Neural cell (in vitro differentiated cells): ENCODE results near the gene ANG.

Source experiments
- EZH2 ChIP-seq: fragments of 200-600, 300-800 bp; shearing (Covaris generic), sonication (generic); IDR thresholded peaks from 2 replicates; pipeline ENCODE4 v1.6.1; 2014; ENCODE audit warnings: antibody characterized with exemption, low read length, borderline replicate concordance, mild to moderate bottlenecking; ENCODE audit not compliant: insufficient read depth, poor library complexity, severe bottlenecking
- MXI1 ChIP-seq: fragments of 450-650 bp; conservative IDR thresholded peaks from 2 replicates; pipeline ENCODE4 v1.6.1; 2014; ENCODE audit warnings: antibody characterized with exemption, mild to moderate bottlenecking; ENCODE audit not compliant: poor library complexity, severe bottlenecking
- RAD21 ChIP-seq: fragments of 450-650 bp; conservative IDR thresholded peaks from 2 replicates; pipeline ENCODE4 v1.6.1; 2014; ENCODE audit warnings: antibody characterized with exemption, mild to moderate bottlenecking, moderate library complexity
- TAF1 ChIP-seq: IDR thresholded peaks from 2 replicates; pipeline ENCODE4 v1.6.1; 2012; ENCODE audit warnings: low read depth
- TF ChIP-seq, protein P1 (sequence below): fragments of 450-650 bp; IDR thresholded peaks from 2 replicates; pipeline ENCODE4 v1.5.1; 2014; ENCODE audit warnings: antibody characterized with exemption, mild to moderate bottlenecking, moderate library complexity; ENCODE audit not compliant: poor library complexity, severe bottlenecking

DNA sequence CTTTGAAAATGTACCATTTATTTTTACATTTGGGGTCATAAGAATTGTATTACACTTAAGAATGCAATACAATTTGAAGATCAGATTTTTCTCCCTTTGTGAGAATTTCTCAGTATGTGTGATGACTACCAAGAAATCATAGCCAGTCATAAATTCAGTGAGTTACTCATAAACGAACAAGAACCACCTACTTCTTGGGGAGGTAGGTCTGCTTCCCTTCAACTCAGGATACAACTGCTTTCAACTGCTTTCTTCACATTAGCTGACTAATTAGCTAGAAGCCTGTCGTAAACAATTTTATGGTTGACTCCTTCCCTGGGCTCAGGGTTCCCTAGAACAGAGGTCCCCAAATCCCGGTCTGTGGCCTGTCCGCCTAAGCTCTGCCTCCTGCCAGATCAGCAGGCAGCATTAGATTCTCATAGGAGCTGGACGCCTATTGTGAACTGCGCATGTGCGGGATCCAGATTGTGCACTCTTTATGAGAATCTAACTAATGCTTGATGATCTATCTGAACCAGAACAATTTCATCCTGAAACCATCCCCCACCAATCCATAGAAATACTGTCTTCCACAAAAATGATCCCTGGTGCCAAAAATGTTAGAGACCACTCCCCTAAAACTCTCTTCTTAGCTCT, 3.7 kb downstream of the ANG start:
- TF ChIP-seq, protein P1, sequence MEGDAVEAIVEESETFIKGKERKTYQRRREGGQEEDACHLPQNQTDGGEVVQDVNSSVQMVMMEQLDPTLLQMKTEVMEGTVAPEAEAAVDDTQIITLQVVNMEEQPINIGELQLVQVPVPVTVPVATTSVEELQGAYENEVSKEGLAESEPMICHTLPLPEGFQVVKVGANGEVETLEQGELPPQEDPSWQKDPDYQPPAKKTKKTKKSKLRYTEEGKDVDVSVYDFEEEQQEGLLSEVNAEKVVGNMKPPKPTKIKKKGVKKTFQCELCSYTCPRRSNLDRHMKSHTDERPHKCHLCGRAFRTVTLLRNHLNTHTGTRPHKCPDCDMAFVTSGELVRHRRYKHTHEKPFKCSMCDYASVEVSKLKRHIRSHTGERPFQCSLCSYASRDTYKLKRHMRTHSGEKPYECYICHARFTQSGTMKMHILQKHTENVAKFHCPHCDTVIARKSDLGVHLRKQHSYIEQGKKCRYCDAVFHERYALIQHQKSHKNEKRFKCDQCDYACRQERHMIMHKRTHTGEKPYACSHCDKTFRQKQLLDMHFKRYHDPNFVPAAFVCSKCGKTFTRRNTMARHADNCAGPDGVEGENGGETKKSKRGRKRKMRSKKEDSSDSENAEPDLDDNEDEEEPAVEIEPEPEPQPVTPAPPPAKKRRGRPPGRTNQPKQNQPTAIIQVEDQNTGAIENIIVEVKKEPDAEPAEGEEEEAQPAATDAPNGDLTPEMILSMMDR: no peak
- no peak for TF ChIP-seq TAF1
- TF ChIP-seq RAD21: no peak
- TF ChIP-seq EZH2: no peak
- no peak for TF ChIP-seq MXI1
